Activated CD8-positive, alpha-beta T cell treated with anti-CD3 and anti-CD28 coated beads for 36 hours (primary cell): ENCODE measurements around the gene AHCY. TPM values are rescaled to one million over a fixed set of nuclear protein-coding genes. Genes with fewer than 3 reads are reported as not detected.
"Not testable (repeated sequence)": the region's sequence is repeated elsewhere in the genome, so short reads cannot be mapped to it uniquely, and the experiment has no call there.

Source experiments
- ATAC-seq: fragments of 200-7000 bp; cut with Tn5 transposase; one replicate; pipeline ENCODE4 v1.10.0; 2021; ENCODE audit warnings: mild to moderate bottlenecking, moderate library complexity
- CTCF ChIA-PET: fragments of 350-600 bp; sonication (Branson Sonifier 250); formaldehyde crosslinking; loops from one replicate; lab custom pipeline; 2021; ENCODE audit warnings: antibody characterized with exemption; lab: Charles Lee
- POLR2A ChIA-PET: fragments of 350-600 bp; sonication (Branson Sonifier 250); formaldehyde crosslinking; loops from one replicate; lab custom pipeline; 2021; ENCODE audit warnings: antibody characterized with exemption; lab: Charles Lee
- DNase-seq: peaks from one replicate; pipeline ENCODE4 v3.0.0-alpha.2; 2020
- H3K27ac Mint-ChIP-seq: one replicate; pipeline ENCODE4 v1.8.0; 2021; ENCODE audit warnings: mild to moderate bottlenecking, mixed read lengths
- H3K27me3 Mint-ChIP-seq: one replicate; pipeline ENCODE4 v1.8.0; 2021; ENCODE audit warnings: mixed read lengths
- H3K36me3 Mint-ChIP-seq: one replicate; pipeline ENCODE4 v1.8.0; 2021; ENCODE audit warnings: low read depth, mixed read lengths
- H3K4me1 Mint-ChIP-seq: one replicate; pipeline ENCODE4 v1.8.0; 2021; ENCODE audit warnings: low read depth, mixed read lengths
- H3K4me3 Mint-ChIP-seq: one replicate; pipeline ENCODE4 v1.8.0; 2021; ENCODE audit warnings: mild to moderate bottlenecking, moderate library complexity, mixed read lengths
- H3K9me3 Mint-ChIP-seq: one replicate; pipeline ENCODE4 v1.8.0; 2021; ENCODE audit warnings: mixed read lengths
- CTCF ChIP-seq: fragments of 200-600 bp; IDR thresholded peaks from one replicate; pipeline ENCODE4 v1.8.0; 2022; ENCODE audit warnings: antibody characterized with exemption, mild to moderate bottlenecking
- intact Hi-C: fragments of 100-400 bp; cut with micrococcal nuclease; formaldehyde crosslinking; loops from one replicate; pipeline ENCODE4 v1.10.0; 2022
- total RNA-seq, 2 experiments: library from RNA; stranded (reverse); gene quantifications; one replicate each; pipeline ENCODE4 v1.2.3, GENCODE V29; 2021

Gene AHCY
- total RNA-seq, 2 experiments from 2014 or later: 256 to 258 TPM

- H3K9me3 Mint-ChIP-seq: no peaks in the 10 kb centered on the region
- no peak for TF ChIP-seq CTCF
- DNase-seq: no peak
- ChIA-PET CTCF (interaction anchor here (1.2 to 3.6 kb wide), 3 partner anchors 13 to 124 kb away, joined by 3 to 40 read pairs (median 8); no protein-coding TSS in a partner anchor), POLR2A (interaction anchor here (0.8 to 1.1 kb wide), 3 partner anchors 9 to 980 kb away, joined by 3 to 6 read pairs (median 3); no protein-coding TSS in a partner anchor)
- no peak for ATAC-seq
- H3K36me3 Mint-ChIP-seq: peaks cover 24% of the 10 kb centered on the region
- H3K27me3 Mint-ChIP-seq: no peaks in the 10 kb centered on the region
- intact Hi-C loops: loop anchor here (5.0 kb wide), 1 partner anchor 218 kb away; the partner anchor contains the start of gene DYNLRB1
- no peak overlapping the region for H3K27ac Mint-ChIP-seq
- no peak overlapping the region for H3K4me3 Mint-ChIP-seq
- H3K4me1 Mint-ChIP-seq: peaks cover 23% of the 10 kb centered on the region
Measured at GRCh38 chr20:34299556-34300255, 3.4 kb downstream of the AHCY start.

GRCh38 chr20:34298294-34298784 is 4.8 kb downstream of the AHCY start:
- ChIA-PET CTCF (interaction anchor here (1.2 to 2.1 kb wide), 2 partner anchors 14 to 123 kb away, joined by 3 to 8 read pairs; no protein-coding TSS in a partner anchor), POLR2A (interaction anchor here (1.1 kb wide), 1 partner anchor 128 kb away, joined by 6 read pairs; no protein-coding TSS in a partner anchor)
- H3K9me3 Mint-ChIP-seq, intact Hi-C loops, H3K4me3 Mint-ChIP-seq, ATAC-seq, H3K27ac Mint-ChIP-seq, H3K27me3 Mint-ChIP-seq, DNase-seq: not testable (repeated sequence)
- TF ChIP-seq CTCF: peak; percentile 41
- peaks cover 37% of the 10 kb centered on the region for H3K36me3 Mint-ChIP-seq
- peaks cover 17% of the 10 kb centered on the region for H3K4me1 Mint-ChIP-seq

GRCh38 chr20:34296468-34296867 is 6.7 kb downstream of the AHCY start:
- Mint-ChIP-seq H3K27ac (no peak overlapping the region), H3K4me1 (peaks cover 7% of the 10 kb centered on the region), H3K27me3 (no peaks in the 10 kb centered on the region), H3K4me3 (no peak overlapping the region), H3K36me3 (peaks cover 42% of the 10 kb centered on the region), H3K9me3 (no peaks in the 10 kb centered on the region)
- no peak for ATAC-seq
- ChIA-PET CTCF (interaction anchor here (1.1 to 1.9 kb wide), 2 partner anchors 16 to 227 kb away, joined by 4 to 11 read pairs; no protein-coding TSS in a partner anchor), POLR2A (no interaction called here)
- no peak for TF ChIP-seq CTCF
- intact Hi-C loops: no loop called here
- no peak for DNase-seq

- CTCF ChIA-PET: interaction anchor here (1.9 kb wide), 1 partner anchor 17 kb away, joined by 11 read pairs; no protein-coding TSS in a partner anchor
- Mint-ChIP-seq H3K4me1 (peaks cover 3% of the 10 kb centered on the region), H3K27ac (no peak overlapping the region), H3K36me3 (peaks cover 47% of the 10 kb centered on the region), H3K9me3 (no peaks in the 10 kb centered on the region), H3K4me3 (no peak overlapping the region), H3K27me3 (no peaks in the 10 kb centered on the region)
- POLR2A ChIA-PET: no interaction called here
- no peak for TF ChIP-seq CTCF
- intact Hi-C loops: no loop called here
- ATAC-seq (no peak), DNase-seq (no peak)
Measured at GRCh38 chr20:34295284-34295683, 7.9 kb downstream of the AHCY start.

GRCh38 chr20:34294563-34294962 is 8.6 kb downstream of the AHCY start:
- H3K27ac Mint-ChIP-seq: no peak overlapping the region

More at GRCh38 chr20:34294563-34294962, 8.6 kb downstream of the AHCY start:
- Mint-ChIP-seq H3K4me1 (peaks cover 3% of the 10 kb centered on the region), H3K36me3 (peaks cover 54% of the 10 kb centered on the region), H3K4me3 (no peak overlapping the region), H3K9me3 (no peaks in the 10 kb centered on the region), H3K27me3 (no peaks in the 10 kb centered on the region)
- intact Hi-C loops: no loop called here
- DNase-seq (no peak), ATAC-seq (no peak)
- ChIA-PET POLR2A (no interaction called here), CTCF (no interaction called here)
- TF ChIP-seq CTCF: no peak
